GM12872 (cell line): ENCODE data around the gene INHBC.

ENCODE experiments used
- CTCF ChIP-seq: IDR thresholded peaks from 3 replicates; pipeline ENCODE4 v1.5.1; 2011; ENCODE audit warnings: low read depth, mild to moderate bottlenecking, low read length, moderate library complexity; ENCODE audit not compliant: insufficient read depth

INHBC gene

GRCh38 chr12:57448669-57449068 lies 14.1 kb downstream of the INHBC start:
- no peak for TF ChIP-seq CTCF

- no peak for TF ChIP-seq CTCF
Measured at GRCh38 chr12:57449375-57449774, 14.8 kb downstream of the INHBC start.

GRCh38 chr12:57450057-57450456 lies 15.5 kb downstream of the INHBC start:
- TF ChIP-seq CTCF, result no peak

- no peak for TF ChIP-seq CTCF
Measured at GRCh38 chr12:57451233-57451778, 16.7 kb downstream of the INHBC start.

- no peak for TF ChIP-seq CTCF
Measured at GRCh38 chr12:57452181-57452936, 17.8 kb downstream of the INHBC start.

GRCh38 chr12:57452937-57453509 lies 18.4 kb downstream of the INHBC start:
- TF ChIP-seq CTCF, result peak; percentile 94

- TF ChIP-seq CTCF, result no peak
Measured at GRCh38 chr12:57454213-57454565, 19.6 kb downstream of the INHBC start.
